Thyroid gland (tissue), 4 donors: ENCODE measurements around the gene ABCC2.

Source experiments
- CTCF ChIP-seq, 6 experiments: fragments of 200-600 bp in 3 of 6; fragments of 450-650 bp in 3 of 6; sonication (generic) in 3 of 6; IDR thresholded peaks; one replicate each; pipeline ENCODE4 v1.5.1; 2016 to 2019; ENCODE audit warnings: antibody characterized with exemption in 6 of 6, mild to moderate bottlenecking in 2 of 6, inconsistent platforms in 1 of 6, moderate library complexity in 1 of 6
- POLR2A ChIP-seq, 2 donors: fragments of 450-650 bp; IDR thresholded peaks; one replicate each; pipeline ENCODE4 v1.6.1; 2017; ENCODE audit warnings: antibody characterized with exemption in 2 of 2, mild to moderate bottlenecking in 2 of 2, moderate library complexity in 1 of 2

GRCh38 chr10:99852481-99853213 lies 70.2 kb downstream of the ABCC2 start:
- TF ChIP-seq CTCF (IDR thresholded peaks at IDR 0.05) (no peak), POLR2A (IDR thresholded peaks at IDR 0.05) (no peak)
